K562 (cell line): ENCODE results near the gene UTP15. TPM values are rescaled to one million over a fixed set of nuclear protein-coding genes. Genes with fewer than 3 reads are reported as not detected.

Experiments used
- ATAC-seq: fragments of 200-7000 bp; cut with Tn5 transposase; 3 replicates; pipeline ENCODE4 v1.9.1; 2020; ENCODE audit warnings: moderate library complexity
- BruUV-seq: library from RNA; stranded (reverse); fragments of 400-500 nt; replicated peaks from 2 replicates; lab custom pipeline; 2021; lab: Mats Ljungman, UMichigan
- CTCF ChIA-PET: fragments of 300-600 bp; formaldehyde crosslinking; extraction: SDS; loops from one replicate; lab custom pipeline; 2021; ENCODE audit warnings: low intra/inter-chr PET ratio; lab: Yijun Ruan, JAX
- POLR2A ChIA-PET: fragments of 300-600, 350-650 bp; sonication (Branson Sonifier 250); formaldehyde crosslinking; extraction: SDS; loops from one replicate; lab custom pipeline; 2021; ENCODE audit warnings: antibody characterized with exemption, inconsistent platforms; lab: Yijun Ruan, JAX
- DNase-seq, 4 experiments: peaks; one replicate each; pipeline versions ENCODE4 v3.0.0 to v3.0.0-alpha.2; 2011 to 2018; ENCODE audit warnings: low spot score in 3 of 4, mixed read lengths in 3 of 4; ENCODE audit errors: extremely low read depth in 1 of 4
- FAIRE-seq: peaks from 2 replicates; lab custom pipeline; 2011; peaks lifted over from hg19 to GRCh38; lab: Jason Lieb, UNC
- H2AFZ ChIP-seq: 2 replicates; pipeline ENCODE4 v1.6.0; 2011; ENCODE audit warnings: low read depth, low read length, control low read depth, inconsistent platforms
- H3K27ac ChIP-seq: fragments of 200-600 bp; 3 replicates; pipeline ENCODE4 v1.8.0; 2011; ENCODE audit warnings: low read depth, mild to moderate bottlenecking, control low read depth, inconsistent platforms, low read length, moderate library complexity, mixed read lengths; ENCODE audit errors: extremely low read depth
- H3K27me3 ChIP-seq, 2 experiments: fragments of 300-600 bp in 1 of 2; 2 replicates in 1 of 2; 3 replicates in 1 of 2; pipeline versions ENCODE4 v1.6.0 to v1.8.0; 2011; ENCODE audit warnings: inconsistent platforms in 2 of 2, low read length in 2 of 2, mild to moderate bottlenecking in 1 of 2, mixed read lengths in 1 of 2, moderate library complexity in 1 of 2; ENCODE audit not compliant: control insufficient read depth in 2 of 2, insufficient read depth in 2 of 2
- H3K36me3 ChIP-seq: fragments of 300-600 bp; 3 replicates; pipeline ENCODE4 v1.8.0; 2011; ENCODE audit warnings: mild to moderate bottlenecking, low read length, inconsistent platforms; ENCODE audit not compliant: control insufficient read depth, insufficient read depth
- H3K4me1 ChIP-seq, 2 experiments: fragments of 200-600 bp in 1 of 2; replicated peaks in 1 of 2; 2 replicates in 1 of 2; 3 replicates in 1 of 2; pipeline versions ENCODE4 v1.5.1 to v1.8.0; 2011; ENCODE audit warnings: inconsistent platforms in 2 of 2, low read length in 2 of 2, mild to moderate bottlenecking in 1 of 2, mixed read lengths in 1 of 2, moderate library complexity in 1 of 2; ENCODE audit not compliant: control insufficient read depth in 2 of 2, insufficient read depth in 2 of 2
- H3K4me2 ChIP-seq: 2 replicates; pipeline ENCODE4 v1.6.1; 2011; ENCODE audit warnings: low read length, control low read depth, inconsistent platforms, mixed read lengths; ENCODE audit not compliant: insufficient read depth
- H3K4me3 ChIP-seq: fragments of 200-600 bp; sonication (generic), shearing (Covaris generic); 2 replicates; pipeline ENCODE4 v1.5.1; 2016; ENCODE audit warnings: control low read depth, inconsistent platforms
- H3K79me2 ChIP-seq: fragments of 200-600 bp; 3 replicates; pipeline ENCODE4 v1.8.0; 2011; ENCODE audit warnings: low read length, inconsistent platforms; ENCODE audit not compliant: control insufficient read depth, insufficient read depth
- H3K9ac ChIP-seq, 2 experiments: 2 replicates each; pipeline versions ENCODE4 v1.6.0 to v1.6.1; 2011; ENCODE audit warnings: low read depth in 2 of 2, low read length in 2 of 2, control low read depth in 1 of 2, inconsistent platforms in 1 of 2, mild to moderate bottlenecking in 1 of 2, mixed read lengths in 1 of 2; ENCODE audit not compliant: insufficient read depth in 1 of 2
- H3K9me1 ChIP-seq: one replicate; pipeline ENCODE4 v1.6.0; 2011; ENCODE audit warnings: inconsistent platforms, mild to moderate bottlenecking, low read length, moderate library complexity; ENCODE audit not compliant: control insufficient read depth, insufficient read depth
- H3K9me3 ChIP-seq: replicated peaks from 2 replicates; pipeline ENCODE4 v1.5.1; 2011; ENCODE audit warnings: low read depth, low read length, inconsistent platforms; ENCODE audit not compliant: control insufficient read depth, insufficient read depth
- H4K20me1 ChIP-seq: replicated peaks from 2 replicates; pipeline ENCODE4 v1.6.1; 2011; ENCODE audit warnings: low read length, inconsistent platforms, mixed read lengths; ENCODE audit not compliant: control insufficient read depth, insufficient read depth
- CHCHD3 ChIP-seq: fragments of 250-450 bp; sonication (Bioruptor Pico); IDR thresholded peaks from 2 replicates; pipeline ENCODE4 v2.1.2; 2022; ENCODE audit warnings: mild to moderate bottlenecking
- CREM ChIP-seq: IDR thresholded peaks from 2 replicates; pipeline ENCODE4 v1.6.1; 2014; ENCODE audit warnings: antibody characterized with exemption, low read depth
- FOSL1 ChIP-seq: fragments of 200-800 bp; sonication (Bioruptor generic); conservative IDR thresholded peaks from 2 replicates; pipeline ENCODE4 v1.6.1; 2016; ENCODE audit warnings: missing genetic modification characterization, missing compliant biosample characterization
- FOXA3 ChIP-seq, 2 experiments: fragments of 450-650 bp in 1 of 2; sonication (generic) in 1 of 2; formaldehyde crosslinking; IDR thresholded peaks in 1 of 2; conservative IDR thresholded peaks in 1 of 2; 2 replicates each; pipeline versions ENCODE4 v1.4.0 to v1.8.0; 2020 to 2022; ENCODE audit warnings: mild to moderate bottlenecking in 2 of 2, missing genetic modification reagents in 1 of 2
- GABPB1 ChIP-seq: sonication (generic); formaldehyde crosslinking; IDR thresholded peaks from 2 replicates; pipeline ENCODE4 v1.8.0; 2022; ENCODE audit warnings: mild to moderate bottlenecking, missing genetic modification reagents
- HMG20B ChIP-seq: fragments of 250-450 bp; sonication (Bioruptor Pico); IDR thresholded peaks from 2 replicates; pipeline ENCODE4 v1.5.0; 2021; ENCODE audit warnings: mild to moderate bottlenecking
- NFE2 ChIP-seq: IDR thresholded peaks from 2 replicates; pipeline ENCODE4 v1.6.1; 2014; ENCODE audit warnings: antibody characterized with exemption, low read depth
- WGBS: fragments of 100-300 bp; shearing (Covaris generic); methylation state at CpG from one replicate; pipeline ENCODE4 v1.1.6; 2016; ENCODE audit warnings: low coverage, mixed read lengths; ENCODE audit not compliant: insufficient coverage; ENCODE audit errors: missing lambda C conversion rate; 5-methylcytosine and 5-hydroxymethylcytosine counted together
- in situ Hi-C: fragments of 300-500 bp; cut with MboI; formaldehyde crosslinking; loops from 4 replicates; pipeline ENCODE4 v1.15.0; 2018; ENCODE audit warnings: inconsistent platforms, mixed read lengths
- intact Hi-C: fragments of 100-400 bp; cut with micrococcal nuclease; formaldehyde crosslinking; loops from 2 replicates; pipeline ENCODE4 v1.14.2; 2022
- polyA plus RNA-seq, 8 experiments: library from polyadenylated mRNA; depleted of rRNA in 4 of 8; stranded (reverse) in 5 of 8; unstranded in 3 of 8; fragments of >200 nt; fragmentation: Nextera tagmentation in 2 of 8; fragmentation: Illumina TruSeq in 1 of 8; extraction: Ambion mirVana in 2 of 8; extraction: Trizol in 1 of 8; gene quantifications; 2 replicates each; pipeline versions ENCODE4 v1.2.1 to v1.2.3, GENCODE V29; 2011 to 2014; ENCODE audit warnings: inconsistent platforms in 1 of 8, missing spikeins in 1 of 8
- total RNA-seq, 7 experiments: library from RNA; depleted of rRNA in 6 of 7; stranded (reverse); fragments of >200 nt in 6 of 7; fragmentation: Illumina TruSeq in 2 of 7; extraction: Trizol in 2 of 7; gene quantifications; 2 replicates each; pipeline versions ENCODE4 v1.2.1 to v1.2.3, GENCODE V29; 2011 to 2021; ENCODE audit warnings: low replicate concordance in 1 of 7

The UTP15 gene
- total and polyA plus RNA-seq, 9 of the 15 experiments (the other 6 are each of a cell fraction or from before 2014, with no cell fraction given): 28.1 to 49.3 (median 37.0) TPM

DNA sequence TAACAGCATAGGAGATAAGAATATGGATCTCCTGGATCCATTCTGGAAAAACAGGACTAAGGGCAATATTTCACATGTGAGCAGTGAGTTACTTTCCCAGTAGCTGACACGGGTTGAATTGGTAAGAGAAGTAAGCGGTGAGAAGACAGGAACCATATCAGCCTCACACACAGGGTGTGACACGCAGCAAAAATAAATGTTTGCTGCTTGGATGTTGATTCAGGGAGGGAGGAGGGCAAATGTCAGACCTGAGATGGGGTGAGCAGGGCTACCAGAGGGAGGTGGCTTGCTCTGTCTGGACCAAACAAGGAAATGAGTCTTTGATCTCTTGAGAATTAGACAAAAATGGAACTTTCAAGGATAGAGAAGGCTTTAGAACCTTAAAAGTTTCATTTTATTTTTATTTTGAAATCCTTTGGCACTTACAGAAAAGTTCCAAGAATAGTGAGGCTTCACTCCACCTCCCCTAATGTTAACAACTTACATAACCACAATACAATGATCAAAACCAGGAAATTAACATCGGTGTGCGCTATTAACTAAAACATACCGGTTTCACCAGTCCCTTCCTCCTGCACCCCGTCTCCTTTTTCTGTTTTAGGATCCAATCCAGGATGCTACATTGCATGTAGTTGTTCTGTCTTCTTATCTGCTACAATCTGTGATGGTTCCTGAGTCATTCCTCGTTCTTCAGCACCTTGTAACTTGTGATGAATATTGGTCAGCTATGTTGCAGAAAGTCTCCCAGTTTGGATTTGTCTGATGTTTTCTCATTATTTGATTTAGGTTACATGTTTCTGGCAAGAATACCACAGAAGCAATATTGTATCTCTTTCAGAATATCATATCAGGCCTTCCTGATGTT is 39.9 kb downstream of the UTP15 start:
- ATAC-seq (0 out of 3 replicates have a peak, but pooled peaks have one; percentile 28), FAIRE-seq (no peak), DNase-seq (peak in 2 of 4 experiments; percentile 14 to 15)
- Histone ChIP-seq H3K27ac (no peak overlapping the region), H2AFZ (no peak overlapping the region), H3K79me2 (no peaks in the 10 kb centered on the region), H3K36me3 (no peaks in the 10 kb centered on the region), H3K4me1 (no peaks in the 10 kb centered on the region), H3K4me3 (no peak overlapping the region), H4K20me1 (no peaks in the 10 kb centered on the region), H3K9ac (no peak overlapping the region), H3K9me3 (no peaks in the 10 kb centered on the region), H3K27me3 (no peaks in the 10 kb centered on the region), H3K9me1 (no peaks in the 10 kb centered on the region), H3K4me2 (no peak overlapping the region)
- WGBS: 27% methylated on average over 8 of the region's 8 CpGs
- no TSS peak for BruUV-seq
- ChIA-PET POLR2A (no interaction called here), CTCF (no interaction called here)
- TF ChIP-seq NFE2: 0 out of 2 replicates have a peak, but pooled peaks have one; percentile 8
- TF ChIP-seq FOSL1 (tag): 0 out of 2 replicates have a peak, but pooled peaks have one; percentile 22
- 0 out of 2 replicates have a peak, but pooled peaks have one; percentile 6 for TF ChIP-seq CREM
- TF ChIP-seq HMG20B (CRISPR knock-in tag): no peak
- TF ChIP-seq CHCHD3 (CRISPR knock-in tag): no peak
- TF ChIP-seq GABPB1 (CRISPR knock-in tag): no peak
- peak in 1 of 2 experiments; percentile 76; a peak in 1 of 4 replicates for TF ChIP-seq FOXA3 (CRISPR knock-in tag; conservative IDR thresholded peaks at IDR 0.05 in 1 of 2, IDR thresholded peaks at IDR 0.05 in 1 of 2)
- intact Hi-C loops: no loop called here
- in situ Hi-C loops: no loop called here
